A549 (cell line): ENCODE results near the gene RGS19. TPM values are rescaled to one million over a fixed set of nuclear protein-coding genes. Genes with fewer than 3 reads are reported as not detected.

Experiments used
- BHLHE40 ChIP-seq: IDR thresholded peaks from 2 replicates; pipeline ENCODE4 v1.6.1; 2012; ENCODE audit warnings: low read depth, low read length, inconsistent platforms
- CBX2 ChIP-seq: fragments of 200-600 bp; sonication (generic); IDR thresholded peaks from 2 replicates; pipeline ENCODE4 v1.6.1; 2016; ENCODE audit warnings: low read depth, mild to moderate bottlenecking, borderline replicate concordance
- CBX8 ChIP-seq: fragments of 200-600 bp; sonication (generic); IDR thresholded peaks from 2 replicates; pipeline ENCODE4 v1.6.1; 2016
- CEBPB ChIP-seq, 2 experiments: fragments of >200 bp in 1 of 2; sonication (Bioruptor Twin) in 1 of 2; formaldehyde crosslinking in 1 of 2; IDR thresholded peaks; 2 replicates each; pipeline ENCODE4 v1.6.1; 2012 to 2016
- CHD2 ChIP-seq: fragments of 150-350 bp; IDR thresholded peaks from 2 replicates; pipeline ENCODE4 v1.6.1; 2014; ENCODE audit warnings: low read length; ENCODE audit not compliant: partially characterized antibody
- CTCF ChIP-seq: fragments of >200 bp; sonication (Bioruptor Twin); formaldehyde crosslinking; IDR thresholded peaks from 3 replicates; pipeline ENCODE4 v1.5.1; 2016
- E2F6 ChIP-seq: IDR thresholded peaks from 2 replicates; pipeline ENCODE4 v1.6.1; 2012; ENCODE audit warnings: low read depth, borderline replicate concordance
- EHF ChIP-seq: fragments of 250-450 bp; sonication (Bioruptor Pico); IDR thresholded peaks from 2 replicates; pipeline ENCODE4 v1.5.0; 2020; ENCODE audit warnings: mild to moderate bottlenecking
- EHMT2 ChIP-seq: fragments of 200-600 bp; sonication (generic); IDR thresholded peaks from 2 replicates; pipeline ENCODE4 v1.6.1; 2016; ENCODE audit warnings: antibody characterized with exemption, low read depth, mild to moderate bottlenecking, moderate library complexity
- ELK1 ChIP-seq: fragments of 150-350 bp; IDR thresholded peaks from 2 replicates; pipeline ENCODE4 v1.6.1; 2014; ENCODE audit warnings: low read depth, mild to moderate bottlenecking, low read length
- EP300 ChIP-seq, 2 experiments: fragments of >200 bp; sonication (Bioruptor Twin); formaldehyde crosslinking; IDR thresholded peaks; 2 replicates in 1 of 2; 3 replicates in 1 of 2; pipeline ENCODE4 v1.6.1; 2016 to 2017
- ESRRA ChIP-seq: fragments of 150-350 bp; IDR thresholded peaks from 2 replicates; pipeline ENCODE4 v1.6.1; 2014; ENCODE audit warnings: mild to moderate bottlenecking, low read length, borderline replicate concordance
- FOSB ChIP-seq: fragments of 250-450 bp; sonication (Bioruptor Pico); IDR thresholded peaks from 2 replicates; pipeline ENCODE4 v1.5.0; 2020; ENCODE audit warnings: mild to moderate bottlenecking, moderate library complexity
- HES2 ChIP-seq: fragments of >200 bp; sonication (Bioruptor Twin); formaldehyde crosslinking; IDR thresholded peaks from 2 replicates; pipeline ENCODE4 v1.6.1; 2016
- HOXA7 ChIP-seq: fragments of 250-450 bp; sonication (Bioruptor Pico); IDR thresholded peaks from 2 replicates; pipeline ENCODE4 v1.5.0; 2020; ENCODE audit warnings: mild to moderate bottlenecking, moderate library complexity
- HOXB5 ChIP-seq: fragments of 250-450 bp; sonication (Bioruptor Pico); IDR thresholded peaks from 2 replicates; pipeline ENCODE4 v1.5.0; 2020; ENCODE audit warnings: mild to moderate bottlenecking, moderate library complexity
- JUN ChIP-seq, 2 experiments: fragments of >200 bp; sonication (Bioruptor Twin); formaldehyde crosslinking; IDR thresholded peaks; 2 replicates in 1 of 2; 3 replicates in 1 of 2; pipeline ENCODE4 v1.6.1; 2016 to 2017
- JUNB ChIP-seq: fragments of >200 bp; sonication (Bioruptor Twin); formaldehyde crosslinking; IDR thresholded peaks from 2 replicates; pipeline ENCODE4 v1.6.1; 2016
- KDM1A ChIP-seq: fragments of 200-600 bp; sonication (generic); IDR thresholded peaks from 2 replicates; pipeline ENCODE4 v1.6.1; 2016; ENCODE audit warnings: low read depth, mild to moderate bottlenecking
- KDM5A ChIP-seq: fragments of 200-600 bp; sonication (generic); IDR thresholded peaks from 2 replicates; pipeline ENCODE4 v1.6.1; 2016; ENCODE audit warnings: antibody characterized with exemption, mild to moderate bottlenecking
- MAFK ChIP-seq: fragments of 450-650 bp; IDR thresholded peaks from 2 replicates; pipeline ENCODE4 v1.6.1; 2014; ENCODE audit not compliant: partially characterized antibody
- MAZ ChIP-seq: fragments of 150-350 bp; IDR thresholded peaks from 2 replicates; pipeline ENCODE4 v1.6.1; 2014; ENCODE audit warnings: antibody characterized with exemption, low read depth, low read length, borderline replicate concordance
- MYC ChIP-seq: IDR thresholded peaks from 2 replicates; pipeline ENCODE4 v1.6.1; 2012; ENCODE audit warnings: mild to moderate bottlenecking, inconsistent platforms, low read length, improper control_type of control experiment, borderline replicate concordance
- NFE2L2 ChIP-seq: fragments of 150-350 bp; conservative IDR thresholded peaks from 2 replicates; pipeline ENCODE4 v1.6.1; 2014; ENCODE audit warnings: low read length
- NPAS2 ChIP-seq: fragments of 250-450 bp; sonication (Bioruptor Pico); IDR thresholded peaks from 2 replicates; pipeline ENCODE4 v1.8.0; 2022; ENCODE audit warnings: mild to moderate bottlenecking, moderate library complexity, borderline replicate concordance
- PBX3 ChIP-seq: IDR thresholded peaks from 2 replicates; pipeline ENCODE4 v1.6.1; 2012
- POLR2AphosphoS2 ChIP-seq: conservative IDR thresholded peaks from 2 replicates; pipeline ENCODE4 v1.6.1; 2012; ENCODE audit warnings: low read length, improper control_type of control experiment, inconsistent platforms
- RAD21 ChIP-seq, 2 experiments: fragments of >200 bp in 1 of 2; sonication (Bioruptor Twin) in 1 of 2; formaldehyde crosslinking in 1 of 2; IDR thresholded peaks in 1 of 2; conservative IDR thresholded peaks in 1 of 2; 2 replicates in 1 of 2; 3 replicates in 1 of 2; pipeline ENCODE4 v1.6.1; 2012 to 2018; ENCODE audit warnings: inconsistent platforms in 1 of 2
- RARB ChIP-seq: fragments of 250-450 bp; sonication (Bioruptor Pico); IDR thresholded peaks from 2 replicates; pipeline ENCODE4 v1.8.0; 2021; ENCODE audit warnings: mild to moderate bottlenecking, moderate library complexity
- RFX5 ChIP-seq: fragments of 450-650 bp; IDR thresholded peaks from 2 replicates; pipeline ENCODE4 v1.7.1; 2014; ENCODE audit warnings: antibody characterized with exemption, mild to moderate bottlenecking, moderate library complexity
- SREBF2 ChIP-seq: fragments of 450-650 bp; IDR thresholded peaks from 2 replicates; pipeline ENCODE4 v1.6.1; 2014; ENCODE audit warnings: mild to moderate bottlenecking, moderate library complexity
- TFCP2L1 ChIP-seq: fragments of 250-450 bp; sonication (Bioruptor Pico); IDR thresholded peaks from 2 replicates; pipeline ENCODE4 v1.5.0; 2021; ENCODE audit warnings: mild to moderate bottlenecking
- USF2 ChIP-seq: fragments of 450-650 bp; IDR thresholded peaks from 2 replicates; pipeline ENCODE4 v1.6.1; 2014; ENCODE audit warnings: antibody characterized with exemption
- ZC3H11A ChIP-seq: fragments of 450-650 bp; IDR thresholded peaks from 2 replicates; pipeline ENCODE4 v1.6.1; 2014; ENCODE audit warnings: antibody characterized with exemption, mild to moderate bottlenecking
- ZFP36 ChIP-seq: fragments of 450-650 bp; IDR thresholded peaks from 2 replicates; pipeline ENCODE4 v1.6.1; 2014; ENCODE audit warnings: borderline replicate concordance; ENCODE audit not compliant: partially characterized antibody
- ZNF302 ChIP-seq: fragments of 250-450 bp; sonication (Bioruptor Pico); IDR thresholded peaks from 2 replicates; pipeline ENCODE4 v1.9.0; 2021; ENCODE audit warnings: inconsistent platforms, mild to moderate bottlenecking, moderate library complexity
- ZSCAN20 ChIP-seq: fragments of 250-450 bp; sonication (Bioruptor Pico); IDR thresholded peaks from 2 replicates; pipeline ENCODE4 v1.8.0; 2022; ENCODE audit warnings: mild to moderate bottlenecking, moderate library complexity
- polyA plus RNA-seq, 4 experiments: library from polyadenylated mRNA; depleted of rRNA in 3 of 4; stranded (reverse); fragments of >200 nt; fragmentation: RNase III in 1 of 4; extraction: RNeasy Plus Mini Kit Qiagen cat#74134 plus additional on column Dnase treatment in 1 of 4; gene quantifications; 2 replicates in 3 of 4; 3 replicates in 1 of 4; pipeline ENCODE4 v1.2.3, GENCODE V29; 2011 to 2017
- TF ChIP-seq, protein P1 (sequence below): fragments of 250-450 bp; sonication (Bioruptor Pico); IDR thresholded peaks from 2 replicates; pipeline ENCODE4 v1.5.0; 2020; ENCODE audit warnings: low read depth, mild to moderate bottlenecking, moderate library complexity

The RGS19 gene
- polyA plus RNA-seq, 2 of the 4 experiments (the other 2 are of a cell fraction), result 13.8 to 18.8 TPM

GRCh38 chr20:64038565-64039292 lies 40.6 kb downstream of the RGS19 start (continued):
- TF ChIP-seq CTCF (peak; percentile 56), SREBF2 (no peak), HOXB5 (0 out of 2 replicates have a peak, but pooled peaks have one; percentile 33), JUNB (no peak), ZC3H11A (no peak), ESRRA (no peak), NPAS2 (CRISPR knock-in tag) (no peak), FOSB (CRISPR knock-in tag) (no peak), POLR2AphosphoS2 (no peak), CBX8 (no peak), MAFK (no peak), CEBPB (IDR thresholded peaks at IDR 0.05) (no peak), ELK1 (no peak), ZFP36 (no peak), E2F6 (peak; percentile 84), CHD2 (no peak), KDM1A (no peak), KDM5A (no peak; the same call in 1 of the 2 replicates), CBX2 (no peak), HOXA7 (no peak), RFX5 (no peak), ZNF302 (CRISPR knock-in tag) (no peak), TFCP2L1 (CRISPR knock-in tag) (no peak), ZSCAN20 (CRISPR knock-in tag) (no peak), RAD21 (conservative IDR thresholded peaks at IDR 0.05 in 1 of 2, IDR thresholded peaks at IDR 0.05 in 1 of 2) (peak; percentile 52 to 68; a peak in 4 of 5 replicates), BHLHE40 (no peak), USF2 (no peak), EHF (no peak), JUN (IDR thresholded peaks at IDR 0.05) (peak in 1 of 2 experiments; percentile 69; a peak in 2 of 5 replicates), RARB (CRISPR knock-in tag) (no peak), MAZ (no peak), EP300 (IDR thresholded peaks at IDR 0.05) (no peak), NFE2L2 (no peak), PBX3 (no peak), HES2 (no peak), MYC (no peak), EHMT2 (no peak)
- TF ChIP-seq, protein P1, sequence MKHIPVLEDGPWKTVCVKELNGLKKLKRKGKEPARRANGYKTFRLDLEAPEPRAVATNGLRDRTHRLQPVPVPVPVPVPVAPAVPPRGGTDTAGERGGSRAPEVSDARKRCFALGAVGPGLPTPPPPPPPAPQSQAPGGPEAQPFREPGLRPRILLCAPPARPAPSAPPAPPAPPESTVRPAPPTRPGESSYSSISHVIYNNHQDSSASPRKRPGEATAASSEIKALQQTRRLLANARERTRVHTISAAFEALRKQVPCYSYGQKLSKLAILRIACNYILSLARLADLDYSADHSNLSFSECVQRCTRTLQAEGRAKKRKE, result no peak
